HFF-Myc (cell line): ENCODE data around the gene IGFBP2.

Experiments used
- DNase-seq: peaks from one replicate; pipeline ENCODE4 v3.0.0-alpha.2; 2011; ENCODE audit warnings: low read depth; ENCODE audit errors: extremely low read depth
- H3K4me3 ChIP-seq: replicated peaks from 2 replicates; pipeline ENCODE4 v1.5.1; 2011; ENCODE audit warnings: low read depth, mild to moderate bottlenecking, control low read depth, low read length
- CTCF ChIP-seq: IDR thresholded peaks from 2 replicates; pipeline ENCODE4 v1.5.1; 2012; ENCODE audit warnings: mild to moderate bottlenecking, low read depth, low read length, control low read depth; ENCODE audit errors: missing control alignments

IGFBP2 gene

DNA sequence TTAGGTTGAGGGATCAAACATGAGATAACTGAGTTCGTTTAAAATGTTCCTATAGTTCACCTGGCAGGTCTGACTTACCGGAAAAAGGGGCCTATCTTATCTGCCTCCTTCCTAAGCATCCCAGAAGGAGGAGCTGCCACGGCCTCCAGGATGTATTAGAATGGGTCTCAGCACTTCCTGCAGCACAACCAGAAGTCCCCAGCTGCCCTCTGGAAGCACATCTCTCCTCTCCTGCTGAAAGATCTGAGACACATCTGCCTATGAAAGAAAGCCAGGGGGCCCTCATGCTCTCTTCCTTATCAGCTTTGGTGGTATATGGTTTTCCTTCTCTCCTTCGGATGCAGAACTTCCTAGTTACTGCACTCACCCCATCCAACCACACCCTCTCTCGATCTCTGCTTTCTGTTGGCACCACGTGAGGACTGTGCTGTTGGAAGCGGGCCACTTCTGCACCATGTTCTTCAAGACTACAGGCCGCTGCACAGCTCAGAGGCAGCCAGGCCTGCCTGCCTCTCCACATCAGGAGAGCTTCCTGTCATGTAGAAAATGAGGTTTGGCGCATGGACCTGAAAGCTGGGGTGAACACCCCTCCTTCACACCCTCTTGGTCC, 55.6 kb downstream of the IGFBP2 start:
- no peak for DNase-seq
- H3K4me3 ChIP-seq, result no peak overlapping the region
- TF ChIP-seq CTCF, result no peak

GRCh38 chr2:216689397-216689796, 56.2 kb downstream of the IGFBP2 start:
- DNase-seq, result no peak
- no peak for TF ChIP-seq CTCF

DNA sequence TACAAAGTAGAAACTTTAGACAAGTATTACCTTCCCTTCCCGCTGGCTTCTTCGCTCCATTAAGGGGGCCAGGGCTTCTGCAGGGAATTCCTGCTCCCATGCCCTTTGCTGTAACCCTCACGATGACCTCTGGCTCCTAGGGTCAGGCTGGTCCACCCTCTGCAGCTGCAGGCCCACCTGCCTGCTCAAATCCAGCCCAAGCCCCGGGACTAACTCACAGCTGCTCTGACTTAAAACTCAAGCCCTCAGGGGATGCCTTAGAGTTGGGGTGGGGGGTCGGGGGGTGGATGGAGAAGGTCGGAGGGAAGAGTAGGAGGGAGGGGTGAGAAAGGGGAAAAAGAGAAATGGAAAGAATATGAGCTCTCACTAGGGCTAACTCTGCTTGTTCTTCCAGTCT, 57.2 kb downstream of the IGFBP2 start:
- H3K4me3 ChIP-seq, result no peak overlapping the region
- no peak for DNase-seq
- TF ChIP-seq CTCF, result no peak

More at GRCh38 chr2:216689397-216689796, 56.2 kb downstream of the IGFBP2 start:
- H3K4me3 ChIP-seq, result no peak overlapping the region

GRCh38 chr2:216690853-216691741, 57.9 kb downstream of the IGFBP2 start:
- no peak for TF ChIP-seq CTCF
- H3K4me3 ChIP-seq, result peak overlapping the region; percentile 6; the same call in 1 of the 2 replicates
- no peak for DNase-seq

DNA sequence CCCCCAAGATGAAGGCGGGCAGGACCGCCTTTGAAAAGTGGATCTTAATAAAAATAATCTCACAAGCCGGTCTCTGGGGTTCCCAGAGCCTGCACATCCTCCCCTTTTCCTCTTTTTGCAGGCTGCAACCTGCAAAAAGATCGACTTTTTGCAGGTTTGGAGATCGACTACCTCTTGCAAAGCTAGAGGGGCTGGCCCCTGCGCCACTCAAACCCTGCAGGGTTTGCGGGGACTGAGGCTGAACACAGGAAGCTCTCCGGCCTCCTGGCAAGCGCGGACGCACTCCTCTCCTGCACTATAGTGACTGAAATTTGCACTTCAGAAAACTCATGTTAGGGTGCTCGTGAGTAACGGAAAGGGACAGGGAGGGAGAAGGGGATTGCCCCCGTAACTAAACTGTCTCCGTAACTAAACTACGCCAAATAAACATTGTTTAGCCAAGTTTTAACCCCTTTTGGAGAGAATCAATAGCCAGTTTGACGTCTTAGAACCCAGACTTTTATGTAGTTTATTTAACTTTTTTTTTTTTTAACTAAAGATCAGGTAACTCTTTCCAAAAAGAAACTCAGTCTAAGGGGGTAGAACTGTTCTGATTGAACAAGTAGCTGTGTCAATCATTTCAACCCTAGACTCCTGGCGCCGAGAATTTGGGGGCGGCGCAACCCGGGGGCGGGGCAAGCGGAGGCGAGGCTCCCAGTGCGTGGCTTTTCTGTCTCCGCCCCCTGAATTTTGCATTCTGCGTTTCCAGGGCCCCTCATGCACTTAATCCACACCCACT, 59.6 kb downstream of the IGFBP2 start:
- DNase-seq, result no peak
- H3K4me3 ChIP-seq, result peak overlapping the region; percentile 40
- no peak for TF ChIP-seq CTCF

DNA sequence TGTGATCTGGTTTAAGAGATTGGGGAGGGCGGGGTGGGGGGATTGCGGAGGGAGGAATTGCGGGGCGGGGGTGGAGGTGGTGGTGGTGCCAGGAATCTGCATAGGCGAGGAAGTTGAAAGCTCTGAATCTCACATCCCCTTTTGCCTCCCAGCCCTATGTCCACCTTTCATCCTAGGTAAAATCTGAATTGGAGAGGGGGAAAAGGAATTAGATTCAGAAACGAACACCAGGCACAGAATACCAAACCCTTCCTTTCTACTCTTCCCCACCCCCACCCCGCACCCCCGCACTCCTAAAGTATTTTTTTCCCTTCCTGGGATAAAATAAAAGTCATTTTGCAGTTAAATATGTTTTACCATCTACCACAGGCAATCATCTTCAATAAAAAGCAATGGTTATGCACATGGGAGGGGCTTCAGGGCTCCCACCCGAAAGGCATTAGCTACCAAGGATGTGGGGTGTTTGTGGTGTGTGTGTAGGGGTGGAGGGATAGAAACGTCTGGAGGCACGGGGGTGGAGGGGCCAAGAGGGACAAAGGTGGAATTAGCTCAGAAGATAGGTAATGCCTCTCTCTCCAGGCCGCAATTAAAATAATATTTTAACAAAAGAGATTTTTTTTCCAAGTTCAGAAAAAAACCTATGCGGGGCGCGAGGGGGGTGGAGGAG, 60.3 kb downstream of the IGFBP2 start:
- DNase-seq, result no peak
- no peak for TF ChIP-seq CTCF
- H3K4me3 ChIP-seq, result peak overlapping the region; percentile 44
